Astrocyte (in vitro differentiated cells and primary cell): Measurements from ENCODE around the gene IKBKG. TPM values are rescaled to one million over a fixed set of nuclear protein-coding genes. Genes with fewer than 3 reads are reported as not detected.

Experiments used
- DNase-seq: peaks from one replicate; pipeline ENCODE4 v3.0.0-alpha.2; 2010; ENCODE audit warnings: low read depth
- FAIRE-seq: peaks from 2 replicates; lab custom pipeline; 2011; peaks lifted over from hg19 to GRCh38; lab: Jason Lieb, UNC
- H2AFZ ChIP-seq: 2 replicates; pipeline ENCODE4 v1.6.0; 2012; ENCODE audit warnings: low read depth, low read length, inconsistent platforms
- H3K27ac ChIP-seq: 2 replicates; pipeline ENCODE4 v1.5.1; 2011; ENCODE audit warnings: low read depth, low read length, inconsistent platforms
- H3K27me3 ChIP-seq: 2 replicates; pipeline ENCODE4 v1.6.0; 2011; ENCODE audit warnings: low read length, inconsistent platforms; ENCODE audit not compliant: insufficient read depth
- H3K36me3 ChIP-seq: 2 replicates; pipeline ENCODE4 v1.5.1; 2011; ENCODE audit warnings: low read length, inconsistent platforms; ENCODE audit not compliant: insufficient read depth
- H3K4me1 ChIP-seq: 2 replicates; pipeline ENCODE4 v1.5.1; 2011; ENCODE audit warnings: low read length, inconsistent platforms; ENCODE audit not compliant: insufficient read depth
- H3K4me2 ChIP-seq: 2 replicates; pipeline ENCODE4 v1.6.0; 2012; ENCODE audit warnings: low read length, inconsistent platforms
- H3K4me3 ChIP-seq: 2 replicates; pipeline ENCODE4 v1.5.1; 2011; ENCODE audit warnings: low read depth, mild to moderate bottlenecking, low read length, inconsistent platforms; ENCODE audit not compliant: insufficient read depth
- H3K79me2 ChIP-seq: 2 replicates; pipeline ENCODE4 v1.6.0; 2012; ENCODE audit warnings: mild to moderate bottlenecking, low read length, inconsistent platforms; ENCODE audit not compliant: insufficient read depth
- H3K9ac ChIP-seq: 2 replicates; pipeline ENCODE4 v1.6.0; 2012; ENCODE audit warnings: mild to moderate bottlenecking, low read length, inconsistent platforms
- H3K9me3 ChIP-seq: 2 replicates; pipeline ENCODE4 v1.5.1; 2012; ENCODE audit warnings: low read depth, mild to moderate bottlenecking, low read length, inconsistent platforms; ENCODE audit not compliant: insufficient read depth
- H4K20me1 ChIP-seq: 2 replicates; pipeline ENCODE4 v1.6.0; 2012; ENCODE audit warnings: low read length, inconsistent platforms; ENCODE audit not compliant: insufficient read depth
- H3K27ac Mint-ChIP-seq: one replicate; pipeline ENCODE4 v1.8.0; 2021; ENCODE audit warnings: mild to moderate bottlenecking, mixed read lengths; ENCODE audit not compliant: unreplicated experiment
- H3K27me3 Mint-ChIP-seq: one replicate; pipeline ENCODE4 v1.8.0; 2021; ENCODE audit warnings: low read depth, mixed read lengths; ENCODE audit not compliant: unreplicated experiment
- H3K36me3 Mint-ChIP-seq: one replicate; pipeline ENCODE4 v1.8.0; 2021; ENCODE audit warnings: low read depth, mixed read lengths; ENCODE audit not compliant: unreplicated experiment
- H3K4me1 Mint-ChIP-seq: one replicate; pipeline ENCODE4 v1.8.0; 2021; ENCODE audit warnings: low read depth, mixed read lengths; ENCODE audit not compliant: unreplicated experiment
- H3K4me3 Mint-ChIP-seq: one replicate; pipeline ENCODE4 v1.8.0; 2021; ENCODE audit warnings: mild to moderate bottlenecking, moderate library complexity, mixed read lengths; ENCODE audit not compliant: unreplicated experiment
- H3K9me3 Mint-ChIP-seq: one replicate; pipeline ENCODE4 v1.8.0; 2021; ENCODE audit warnings: mild to moderate bottlenecking, mixed read lengths; ENCODE audit not compliant: unreplicated experiment
- EZH2 ChIP-seq: IDR thresholded peaks from 2 replicates; pipeline ENCODE4 v1.6.1; 2012; ENCODE audit warnings: mild to moderate bottlenecking, low read length, inconsistent platforms; ENCODE audit not compliant: insufficient read depth
- total RNA-seq: library from RNA; stranded (reverse); gene quantifications from 2 replicates; pipeline ENCODE4 v1.2.1, GENCODE V29; 2021
- TF ChIP-seq, protein P1 (sequence below): IDR thresholded peaks from 2 replicates; pipeline ENCODE4 v1.5.1; 2011; ENCODE audit warnings: low read depth, mild to moderate bottlenecking, inconsistent platforms, low read length, moderate library complexity; ENCODE audit not compliant: insufficient read depth

Gene IKBKG
- total RNA-seq, 1 donor from 2014 or later: 21.4 TPM

- no peak for TF ChIP-seq EZH2
- TF ChIP-seq, protein P1, sequence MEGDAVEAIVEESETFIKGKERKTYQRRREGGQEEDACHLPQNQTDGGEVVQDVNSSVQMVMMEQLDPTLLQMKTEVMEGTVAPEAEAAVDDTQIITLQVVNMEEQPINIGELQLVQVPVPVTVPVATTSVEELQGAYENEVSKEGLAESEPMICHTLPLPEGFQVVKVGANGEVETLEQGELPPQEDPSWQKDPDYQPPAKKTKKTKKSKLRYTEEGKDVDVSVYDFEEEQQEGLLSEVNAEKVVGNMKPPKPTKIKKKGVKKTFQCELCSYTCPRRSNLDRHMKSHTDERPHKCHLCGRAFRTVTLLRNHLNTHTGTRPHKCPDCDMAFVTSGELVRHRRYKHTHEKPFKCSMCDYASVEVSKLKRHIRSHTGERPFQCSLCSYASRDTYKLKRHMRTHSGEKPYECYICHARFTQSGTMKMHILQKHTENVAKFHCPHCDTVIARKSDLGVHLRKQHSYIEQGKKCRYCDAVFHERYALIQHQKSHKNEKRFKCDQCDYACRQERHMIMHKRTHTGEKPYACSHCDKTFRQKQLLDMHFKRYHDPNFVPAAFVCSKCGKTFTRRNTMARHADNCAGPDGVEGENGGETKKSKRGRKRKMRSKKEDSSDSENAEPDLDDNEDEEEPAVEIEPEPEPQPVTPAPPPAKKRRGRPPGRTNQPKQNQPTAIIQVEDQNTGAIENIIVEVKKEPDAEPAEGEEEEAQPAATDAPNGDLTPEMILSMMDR: no peak
- H3K4me3 ChIP-seq: no peak overlapping the region
- no peaks in the 10 kb centered on the region for H3K79me2 ChIP-seq
- no peak overlapping the region for H3K9ac ChIP-seq
- H3K4me2 ChIP-seq: no peak overlapping the region
- Mint-ChIP-seq H3K4me1 (peaks cover under 1% of the 10 kb centered on the region), H3K36me3 (no peaks in the 10 kb centered on the region), H3K4me3 (no peak overlapping the region), H3K27ac (no peak overlapping the region), H3K27me3 (no peaks in the 10 kb centered on the region), H3K9me3 (no peaks in the 10 kb centered on the region)
- no peaks in the 10 kb centered on the region for H3K36me3 ChIP-seq
- no peaks in the 10 kb centered on the region for H3K27me3 ChIP-seq
- H3K9me3 ChIP-seq: no peaks in the 10 kb centered on the region
- DNase-seq (no peak), FAIRE-seq (no peak)
- H3K4me1 ChIP-seq: peaks cover 9% of the 10 kb centered on the region
- no peak overlapping the region for H2AFZ ChIP-seq
- H4K20me1 ChIP-seq: no peaks in the 10 kb centered on the region
- H3K27ac ChIP-seq: no peak overlapping the region
Measured at GRCh38 chrX:154525606-154526490, 21.6 kb upstream of the IKBKG start.

- peak overlapping the region; percentile 53 for H3K27ac ChIP-seq
Measured at GRCh38 chrX:154526901-154527675, 20.3 kb upstream of the IKBKG start.

More at GRCh38 chrX:154526901-154527675, 20.3 kb upstream of the IKBKG start:
- H3K27me3 ChIP-seq: no peaks in the 10 kb centered on the region
- Mint-ChIP-seq H3K36me3 (no peaks in the 10 kb centered on the region), H3K4me3 (no peak overlapping the region), H3K9me3 (no peaks in the 10 kb centered on the region), H3K4me1 (peaks cover 2% of the 10 kb centered on the region), H3K27me3 (no peaks in the 10 kb centered on the region), H3K27ac (peak overlapping the region; percentile 85)
- H2AFZ ChIP-seq: peak overlapping the region; percentile 63
- no peaks in the 10 kb centered on the region for H3K9me3 ChIP-seq
- peaks cover 12% of the 10 kb centered on the region for H3K4me1 ChIP-seq
- H4K20me1 ChIP-seq: no peaks in the 10 kb centered on the region
- H3K4me2 ChIP-seq: peak overlapping the region; percentile 91
- TF ChIP-seq, protein P1: peak; percentile 23
- no peak for TF ChIP-seq EZH2
- H3K36me3 ChIP-seq: no peaks in the 10 kb centered on the region
- DNase-seq (peak; percentile 58), FAIRE-seq (peak; percentile 5)
- peak overlapping the region; percentile 55 for H3K4me3 ChIP-seq
- H3K9ac ChIP-seq: peak overlapping the region; percentile 76
- H3K79me2 ChIP-seq: no peaks in the 10 kb centered on the region
